Liver (tissue), 9 donors: Measurements from ENCODE around the gene TBRG4. TPM values are rescaled to one million over a fixed set of nuclear protein-coding genes. Genes with fewer than 3 reads are reported as not detected.

Experiments
- DNase-seq: peaks from one replicate; pipeline ENCODE4 v3.0.0-alpha.2; 2017; ENCODE audit warnings: low spot score
- H3K27ac ChIP-seq, 2 donors: one replicate each; pipeline ENCODE4 v1.7.0; 2013; ENCODE audit warnings: inconsistent platforms in 2 of 2, low read length in 2 of 2, control low read depth in 1 of 2, low read depth in 1 of 2, mild to moderate bottlenecking in 1 of 2
- H3K27me3 ChIP-seq, 4 donors: one replicate each; pipeline versions ENCODE4 v1.6.1 to v1.7.0; 2013; ENCODE audit warnings: low read length in 3 of 4, inconsistent platforms in 1 of 4, mild to moderate bottlenecking in 1 of 4, moderate library complexity in 1 of 4; ENCODE audit not compliant: control insufficient read depth in 4 of 4, insufficient read depth in 4 of 4
- H3K36me3 ChIP-seq, 4 donors: one replicate each; pipeline versions ENCODE4 v1.6.1 to v1.7.0; 2013; ENCODE audit warnings: low read length in 3 of 4, mild to moderate bottlenecking in 3 of 4, low read depth in 1 of 4, moderate library complexity in 1 of 4; ENCODE audit not compliant: control insufficient read depth in 4 of 4, insufficient read depth in 3 of 4
- H3K4me1 ChIP-seq, 4 donors: one replicate each; pipeline versions ENCODE4 v1.6.1 to v1.7.0; 2013; ENCODE audit warnings: low read length in 3 of 4, mild to moderate bottlenecking in 3 of 4, moderate library complexity in 1 of 4; ENCODE audit not compliant: control insufficient read depth in 4 of 4, insufficient read depth in 4 of 4
- H3K4me3 ChIP-seq, 3 donors: one replicate each; pipeline versions ENCODE4 v1.6.1 to v1.7.0; 2013; ENCODE audit warnings: low read length in 3 of 3, control low read depth in 1 of 3, low read depth in 1 of 3, mild to moderate bottlenecking in 1 of 3
- H3K9ac ChIP-seq, 2 donors: one replicate each; pipeline ENCODE4 v1.7.0; 2013; ENCODE audit warnings: low read length in 2 of 2, mild to moderate bottlenecking in 2 of 2, moderate library complexity in 2 of 2, control low read depth in 1 of 2, low read depth in 1 of 2
- H3K9me3 ChIP-seq, 4 donors: one replicate each; pipeline versions ENCODE4 v1.6.1 to v1.7.0; 2013; ENCODE audit warnings: low read length in 3 of 4; ENCODE audit not compliant: control insufficient read depth in 4 of 4
- EGR1 ChIP-seq, 2 donors: IDR thresholded peaks; 2 replicates each; pipeline ENCODE4 v1.6.1; 2016 to 2018; ENCODE audit warnings: antibody characterized with exemption in 2 of 2, low read depth in 2 of 2
- FOXA1 ChIP-seq: IDR thresholded peaks from 2 replicates; pipeline ENCODE4 v1.6.1; 2016; ENCODE audit warnings: antibody characterized with exemption
- FOXA2 ChIP-seq: IDR thresholded peaks from 2 replicates; pipeline ENCODE4 v1.6.1; 2016; ENCODE audit warnings: antibody characterized with exemption
- GABPA ChIP-seq, 2 donors: IDR thresholded peaks in 1 of 2; conservative IDR thresholded peaks in 1 of 2; 2 replicates each; pipeline ENCODE4 v1.6.1; 2016; ENCODE audit warnings: antibody characterized with exemption in 2 of 2, mild to moderate bottlenecking in 1 of 2, moderate library complexity in 1 of 2
- HNF4A ChIP-seq, 2 donors: conservative IDR thresholded peaks; 2 replicates each; pipeline ENCODE4 v1.6.1; 2016; ENCODE audit warnings: antibody characterized with exemption in 2 of 2, mild to moderate bottlenecking in 2 of 2
- HNF4G ChIP-seq: IDR thresholded peaks from 2 replicates; pipeline ENCODE4 v1.6.1; 2016; ENCODE audit warnings: antibody characterized with exemption
- JUND ChIP-seq, 2 donors: IDR thresholded peaks; 2 replicates each; pipeline ENCODE4 v1.6.1; 2016; ENCODE audit warnings: antibody characterized with exemption in 2 of 2
- NR2F2 ChIP-seq: IDR thresholded peaks from 2 replicates; pipeline ENCODE4 v1.6.1; 2016; ENCODE audit warnings: antibody characterized with exemption
- RXRA ChIP-seq, 2 donors: IDR thresholded peaks; 2 replicates each; pipeline ENCODE4 v1.6.1; 2017 to 2018; ENCODE audit warnings: antibody characterized with exemption in 2 of 2, mild to moderate bottlenecking in 1 of 2
- SP1 ChIP-seq: IDR thresholded peaks from 2 replicates; pipeline ENCODE4 v1.6.1; 2018; ENCODE audit warnings: antibody characterized with exemption, mild to moderate bottlenecking
- TAF1 ChIP-seq: conservative IDR thresholded peaks from 2 replicates; pipeline ENCODE4 v1.6.1; 2016; ENCODE audit warnings: antibody characterized with exemption, mild to moderate bottlenecking
- YY1 ChIP-seq: IDR thresholded peaks from 2 replicates; pipeline ENCODE4 v1.6.1; 2016; ENCODE audit warnings: antibody characterized with exemption, mild to moderate bottlenecking
- WGBS: extraction: QIAGEN DNeasy Blood & Tissue Kit; methylation state at CpG from one replicate; pipeline ENCODE4 v1.1.7; 2013; 5-methylcytosine and 5-hydroxymethylcytosine counted together
- polyA plus RNA-seq, 2 donors: library from polyadenylated mRNA; stranded (reverse) in 1 of 2; unstranded in 1 of 2; fragments of 200-250 nt in 1 of 2; fragments of >200 nt in 1 of 2; fragmentation: Nextera tagmentation in 1 of 2; extraction: Ambion mirVana in 1 of 2; gene quantifications; one replicate each; pipeline versions ENCODE4 v1.2.1 to v1.2.3, GENCODE V29; 2013 to 2015
- total RNA-seq, 2 donors: library from RNA; depleted of rRNA; stranded (reverse); fragments of >200 nt; gene quantifications; one replicate each; pipeline ENCODE4 v1.2.3, GENCODE V29; 2014
- TF ChIP-seq, protein P1 (sequence below): IDR thresholded peaks from 2 replicates; pipeline ENCODE4 v1.6.1; 2016; ENCODE audit warnings: antibody characterized with exemption
- TF ChIP-seq, protein P2 (sequence below): fragments of 150-350 bp; IDR thresholded peaks from 2 replicates; pipeline ENCODE4 v1.5.1; 2017; ENCODE audit warnings: improper control_type of control experiment, low read depth, low read length; ENCODE audit not compliant: missing input control
- TF ChIP-seq, protein P3 (sequence below): IDR thresholded peaks from 2 replicates; pipeline ENCODE4 v1.6.1; 2016; ENCODE audit warnings: antibody characterized with exemption
- TF ChIP-seq, protein P4 (sequence below): IDR thresholded peaks from 2 replicates; pipeline ENCODE4 v1.6.1; 2016; ENCODE audit warnings: antibody characterized with exemption, mild to moderate bottlenecking
- TF ChIP-seq, protein P5 (sequence below): IDR thresholded peaks from 2 replicates; pipeline ENCODE4 v1.6.1; 2016; ENCODE audit warnings: antibody characterized with exemption
- donor health status: healthy.
- donor health status: healthy.
- donor health status: healthy.
- donor health status: healthy.
- donor health status: healthy.

TBRG4 gene
- total and polyA plus RNA-seq, 4 donors = 30.3 to 47.6 (median 38.2) TPM

DNA sequence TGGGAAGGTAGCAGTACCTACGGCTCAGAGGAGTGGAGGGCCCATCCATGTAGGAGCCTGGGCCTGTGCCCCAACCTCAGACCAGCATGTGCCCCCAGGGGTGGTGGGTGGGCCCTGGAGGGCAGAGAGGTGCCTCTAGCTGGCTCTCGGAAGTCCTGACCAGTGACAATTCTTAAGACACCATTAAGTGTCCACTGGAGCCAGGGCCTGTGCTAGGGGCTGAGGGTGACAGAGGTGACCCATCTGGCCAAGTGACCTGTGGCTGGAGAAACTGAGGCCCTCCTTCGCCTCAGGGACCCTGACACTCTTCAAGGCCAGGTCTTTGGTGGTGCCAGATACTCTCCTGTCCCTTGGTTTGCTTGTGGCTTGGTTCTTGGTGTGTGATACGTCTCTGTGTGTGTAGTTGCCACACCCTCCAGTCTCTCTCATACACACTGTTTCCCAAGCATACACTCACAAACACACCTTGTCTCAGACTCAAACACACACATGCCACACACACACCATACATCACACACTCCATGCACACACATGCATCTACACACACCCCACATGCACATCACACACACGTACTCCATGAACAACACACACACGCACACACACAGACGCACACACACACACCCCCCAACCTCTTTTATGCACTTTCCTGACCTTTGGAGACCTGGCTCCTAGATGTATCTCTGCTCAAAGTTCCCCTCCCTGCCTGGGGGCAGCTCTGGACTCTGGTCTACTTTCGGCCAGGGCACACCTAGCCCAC lies 45.2 kb upstream of the TBRG4 start (continued):
- TF ChIP-seq FOXA2 (no peak), YY1 (no peak), SP1 (no peak), NR2F2 (no peak), HNF4A (conservative IDR thresholded peaks at IDR 0.05) (no peak)
- TF ChIP-seq, protein P1, sequence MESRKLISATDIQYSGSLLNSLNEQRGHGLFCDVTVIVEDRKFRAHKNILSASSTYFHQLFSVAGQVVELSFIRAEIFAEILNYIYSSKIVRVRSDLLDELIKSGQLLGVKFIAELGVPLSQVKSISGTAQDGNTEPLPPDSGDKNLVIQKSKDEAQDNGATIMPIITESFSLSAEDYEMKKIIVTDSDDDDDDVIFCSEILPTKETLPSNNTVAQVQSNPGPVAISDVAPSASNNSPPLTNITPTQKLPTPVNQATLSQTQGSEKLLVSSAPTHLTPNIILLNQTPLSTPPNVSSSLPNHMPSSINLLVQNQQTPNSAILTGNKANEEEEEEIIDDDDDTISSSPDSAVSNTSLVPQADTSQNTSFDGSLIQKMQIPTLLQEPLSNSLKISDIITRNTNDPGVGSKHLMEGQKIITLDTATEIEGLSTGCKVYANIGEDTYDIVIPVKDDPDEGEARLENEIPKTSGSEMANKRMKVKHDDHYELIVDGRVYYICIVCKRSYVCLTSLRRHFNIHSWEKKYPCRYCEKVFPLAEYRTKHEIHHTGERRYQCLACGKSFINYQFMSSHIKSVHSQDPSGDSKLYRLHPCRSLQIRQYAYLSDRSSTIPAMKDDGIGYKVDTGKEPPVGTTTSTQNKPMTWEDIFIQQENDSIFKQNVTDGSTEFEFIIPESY = no peak

DNA sequence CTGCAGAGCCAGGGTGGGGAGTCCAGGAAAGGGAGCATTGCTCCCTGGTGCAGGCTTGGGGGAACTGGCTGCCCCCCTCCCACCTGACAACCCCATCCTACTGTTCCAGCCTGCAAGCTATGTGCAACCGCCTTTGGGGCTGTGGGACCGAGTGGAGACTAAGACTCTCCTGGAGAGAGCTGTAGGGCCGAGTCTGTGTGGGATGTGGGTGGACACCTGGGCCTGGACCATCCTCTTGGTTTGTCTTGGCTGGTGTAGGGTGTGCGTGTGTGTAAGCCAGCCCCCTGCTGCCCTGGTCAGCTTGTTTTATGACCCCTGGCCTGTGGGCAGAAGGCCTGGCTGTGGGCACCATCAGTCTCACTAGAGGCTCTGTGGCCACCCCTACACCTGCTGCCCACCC lies 44.4 kb upstream of the TBRG4 start:
- H3K4me1 ChIP-seq = no peaks in the 10 kb centered on the region
- TF ChIP-seq TAF1 (no peak), SP1 (no peak), FOXA1 (no peak)
- TF ChIP-seq, protein P2, sequence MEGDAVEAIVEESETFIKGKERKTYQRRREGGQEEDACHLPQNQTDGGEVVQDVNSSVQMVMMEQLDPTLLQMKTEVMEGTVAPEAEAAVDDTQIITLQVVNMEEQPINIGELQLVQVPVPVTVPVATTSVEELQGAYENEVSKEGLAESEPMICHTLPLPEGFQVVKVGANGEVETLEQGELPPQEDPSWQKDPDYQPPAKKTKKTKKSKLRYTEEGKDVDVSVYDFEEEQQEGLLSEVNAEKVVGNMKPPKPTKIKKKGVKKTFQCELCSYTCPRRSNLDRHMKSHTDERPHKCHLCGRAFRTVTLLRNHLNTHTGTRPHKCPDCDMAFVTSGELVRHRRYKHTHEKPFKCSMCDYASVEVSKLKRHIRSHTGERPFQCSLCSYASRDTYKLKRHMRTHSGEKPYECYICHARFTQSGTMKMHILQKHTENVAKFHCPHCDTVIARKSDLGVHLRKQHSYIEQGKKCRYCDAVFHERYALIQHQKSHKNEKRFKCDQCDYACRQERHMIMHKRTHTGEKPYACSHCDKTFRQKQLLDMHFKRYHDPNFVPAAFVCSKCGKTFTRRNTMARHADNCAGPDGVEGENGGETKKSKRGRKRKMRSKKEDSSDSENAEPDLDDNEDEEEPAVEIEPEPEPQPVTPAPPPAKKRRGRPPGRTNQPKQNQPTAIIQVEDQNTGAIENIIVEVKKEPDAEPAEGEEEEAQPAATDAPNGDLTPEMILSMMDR = no peak
- no peak overlapping the region for H3K4me3 ChIP-seq
- no peaks in the 10 kb centered on the region for H3K36me3 ChIP-seq
- H3K9me3 ChIP-seq = no peaks in the 10 kb centered on the region
- 88% methylated on average over 4 of the region's 4 CpGs for WGBS
- no peak for DNase-seq
- no peak overlapping the region for H3K9ac ChIP-seq
- H3K27me3 ChIP-seq = peaks cover 0 to 5% (median 2%) of the 10 kb centered on the region in 4 donors
- no peak overlapping the region for H3K27ac ChIP-seq

DNA sequence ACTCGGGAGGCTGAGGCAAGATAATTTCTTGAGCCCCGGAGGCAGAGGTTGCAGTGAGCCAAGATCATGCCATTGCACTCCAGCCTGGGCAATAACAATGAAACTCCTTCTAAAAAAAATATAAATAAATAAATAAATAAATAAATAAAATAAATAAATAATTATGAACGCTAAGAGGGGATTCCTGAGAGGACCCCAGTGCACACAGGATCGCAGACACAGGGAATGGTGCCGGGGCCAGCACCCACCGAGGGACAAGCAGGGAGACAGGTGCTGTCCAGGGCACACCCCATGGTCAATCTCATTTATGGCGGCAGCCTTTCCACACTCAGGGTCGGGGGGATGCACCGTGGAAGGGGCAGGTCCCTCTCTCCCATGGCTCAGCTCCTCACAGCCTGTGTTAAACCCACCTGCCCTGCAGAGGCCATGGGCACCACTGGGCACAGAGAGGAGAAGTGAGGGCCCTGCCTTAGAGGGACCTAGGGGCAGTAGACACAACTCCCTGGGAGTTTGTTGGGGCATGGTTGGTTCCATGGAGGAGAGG lies 43.9 kb upstream of the TBRG4 start:
- H3K27ac ChIP-seq = no peak overlapping the region
- 88% methylated on average over 9 of the region's 9 CpGs for WGBS
- H3K9me3 ChIP-seq = no peaks in the 10 kb centered on the region
- TF ChIP-seq, protein P1 = no peak
- TF ChIP-seq YY1 (no peak), JUND (IDR thresholded peaks at IDR 0.05) (no peak), EGR1 (IDR thresholded peaks at IDR 0.05; ENCODE audit: low read depth in 2 of 2) (no peak), RXRA (IDR thresholded peaks at IDR 0.05) (no peak), NR2F2 (no peak), HNF4A (conservative IDR thresholded peaks at IDR 0.05) (no peak), SP1 (no peak), FOXA2 (no peak), HNF4G (no peak), GABPA (IDR thresholded peaks at IDR 0.05 in 1 of 2, conservative IDR thresholded peaks at IDR 0.05 in 1 of 2) (no peak)
- TF ChIP-seq, protein P3, sequence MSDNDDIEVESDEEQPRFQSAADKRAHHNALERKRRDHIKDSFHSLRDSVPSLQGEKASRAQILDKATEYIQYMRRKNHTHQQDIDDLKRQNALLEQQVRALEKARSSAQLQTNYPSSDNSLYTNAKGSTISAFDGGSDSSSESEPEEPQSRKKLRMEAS = no peak
- TF ChIP-seq, protein P4, sequence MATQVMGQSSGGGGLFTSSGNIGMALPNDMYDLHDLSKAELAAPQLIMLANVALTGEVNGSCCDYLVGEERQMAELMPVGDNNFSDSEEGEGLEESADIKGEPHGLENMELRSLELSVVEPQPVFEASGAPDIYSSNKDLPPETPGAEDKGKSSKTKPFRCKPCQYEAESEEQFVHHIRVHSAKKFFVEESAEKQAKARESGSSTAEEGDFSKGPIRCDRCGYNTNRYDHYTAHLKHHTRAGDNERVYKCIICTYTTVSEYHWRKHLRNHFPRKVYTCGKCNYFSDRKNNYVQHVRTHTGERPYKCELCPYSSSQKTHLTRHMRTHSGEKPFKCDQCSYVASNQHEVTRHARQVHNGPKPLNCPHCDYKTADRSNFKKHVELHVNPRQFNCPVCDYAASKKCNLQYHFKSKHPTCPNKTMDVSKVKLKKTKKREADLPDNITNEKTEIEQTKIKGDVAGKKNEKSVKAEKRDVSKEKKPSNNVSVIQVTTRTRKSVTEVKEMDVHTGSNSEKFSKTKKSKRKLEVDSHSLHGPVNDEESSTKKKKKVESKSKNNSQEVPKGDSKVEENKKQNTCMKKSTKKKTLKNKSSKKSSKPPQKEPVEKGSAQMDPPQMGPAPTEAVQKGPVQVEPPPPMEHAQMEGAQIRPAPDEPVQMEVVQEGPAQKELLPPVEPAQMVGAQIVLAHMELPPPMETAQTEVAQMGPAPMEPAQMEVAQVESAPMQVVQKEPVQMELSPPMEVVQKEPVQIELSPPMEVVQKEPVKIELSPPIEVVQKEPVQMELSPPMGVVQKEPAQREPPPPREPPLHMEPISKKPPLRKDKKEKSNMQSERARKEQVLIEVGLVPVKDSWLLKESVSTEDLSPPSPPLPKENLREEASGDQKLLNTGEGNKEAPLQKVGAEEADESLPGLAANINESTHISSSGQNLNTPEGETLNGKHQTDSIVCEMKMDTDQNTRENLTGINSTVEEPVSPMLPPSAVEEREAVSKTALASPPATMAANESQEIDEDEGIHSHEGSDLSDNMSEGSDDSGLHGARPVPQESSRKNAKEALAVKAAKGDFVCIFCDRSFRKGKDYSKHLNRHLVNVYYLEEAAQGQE = no peak
- TF ChIP-seq, protein P5, sequence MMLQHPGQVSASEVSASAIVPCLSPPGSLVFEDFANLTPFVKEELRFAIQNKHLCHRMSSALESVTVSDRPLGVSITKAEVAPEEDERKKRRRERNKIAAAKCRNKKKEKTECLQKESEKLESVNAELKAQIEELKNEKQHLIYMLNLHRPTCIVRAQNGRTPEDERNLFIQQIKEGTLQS = no peak
- no peaks in the 10 kb centered on the region for H3K36me3 ChIP-seq
- no peak overlapping the region for H3K9ac ChIP-seq
- H3K4me1 ChIP-seq = no peaks in the 10 kb centered on the region
- DNase-seq = no peak
- H3K27me3 ChIP-seq = peaks cover 0 to 5% (median 2%) of the 10 kb centered on the region in 4 donors
- no peak overlapping the region for H3K4me3 ChIP-seq
